HFFc6 (cell line): Measurements from ENCODE around the gene KIF14. TPM values are rescaled to one million over a fixed set of nuclear protein-coding genes. Genes with fewer than 3 reads are reported as not detected.
A peak's percentile ranks its signal among the peaks of the same experiment; 100 is the strongest.

Experiments
- DNase-seq: peaks from one replicate; pipeline ENCODE4 v3.0.0-alpha.2; 2018
- H3K27ac Mint-ChIP-seq: 2 replicates; pipeline ENCODE4 v1.8.0; 2020; ENCODE audit warnings: mild to moderate bottlenecking, mixed read lengths
- H3K27me3 Mint-ChIP-seq: 2 replicates; pipeline ENCODE4 v1.8.0; 2021; ENCODE audit warnings: mild to moderate bottlenecking, moderate library complexity, mixed read lengths; ENCODE audit not compliant: insufficient read depth
- H3K36me3 Mint-ChIP-seq: 2 replicates; pipeline ENCODE4 v1.8.0; 2021; ENCODE audit warnings: low read depth, mixed read lengths
- H3K4me1 Mint-ChIP-seq: 2 replicates; pipeline ENCODE4 v1.8.0; 2020; ENCODE audit warnings: low read depth, mixed read lengths
- H3K4me3 Mint-ChIP-seq: 2 replicates; pipeline ENCODE4 v1.8.0; 2020; ENCODE audit warnings: mild to moderate bottlenecking, moderate library complexity, mixed read lengths
- H3K9me3 Mint-ChIP-seq: 2 replicates; pipeline ENCODE4 v1.8.0; 2020; ENCODE audit warnings: mild to moderate bottlenecking, mixed read lengths
- total RNA-seq, 6 experiments: library from RNA; stranded (reverse); fragmentation: NEBNext Ultra II Directional; extraction: Animal tissue kit (Norgen Biotek cat#: 25700); gene quantifications; 2 replicates in 1 of 6; 3 replicates in 5 of 6; pipeline ENCODE4 v1.2.3, GENCODE V29; 2021
- TF ChIP-seq, protein P1 (sequence below): fragments of 200-600 bp; sonication (generic); IDR thresholded peaks from 2 replicates; pipeline ENCODE4 v1.5.0; 2021; ENCODE audit warnings: antibody characterized with exemption, mild to moderate bottlenecking

KIF14 gene
- total RNA-seq, 6 experiments from 2014 or later = 5.3 to 12.5 (median 11.4) TPM

DNA sequence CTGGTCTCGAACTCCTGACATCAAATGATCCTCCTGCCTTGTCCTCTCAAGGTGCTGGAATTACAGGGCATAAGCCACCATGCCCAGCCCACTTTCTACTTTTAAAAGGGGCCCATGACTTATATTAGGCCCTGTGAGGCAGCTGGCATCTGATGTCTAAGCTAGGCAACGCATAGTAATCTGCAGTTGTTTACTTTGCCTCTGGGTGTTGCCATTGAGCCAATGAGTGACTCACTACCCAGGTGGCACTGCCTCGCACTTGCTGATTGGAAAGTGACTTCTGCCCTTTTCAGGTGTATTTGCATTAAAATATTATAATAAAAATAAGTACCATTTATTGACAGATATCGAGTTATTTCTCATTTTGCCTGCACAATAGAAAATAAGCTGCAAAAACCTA is 84.9 kb downstream of the KIF14 start:
- Mint-ChIP-seq H3K4me1 (no peaks in the 10 kb centered on the region), H3K27me3 (peaks cover 5% of the 10 kb centered on the region), H3K27ac (no peak overlapping the region), H3K36me3 (peaks cover 4% of the 10 kb centered on the region; the same call in 1 of the 2 replicates), H3K4me3 (no peak overlapping the region), H3K9me3 (no peaks in the 10 kb centered on the region; the same call in 1 of the 2 replicates)
- TF ChIP-seq, protein P1, sequence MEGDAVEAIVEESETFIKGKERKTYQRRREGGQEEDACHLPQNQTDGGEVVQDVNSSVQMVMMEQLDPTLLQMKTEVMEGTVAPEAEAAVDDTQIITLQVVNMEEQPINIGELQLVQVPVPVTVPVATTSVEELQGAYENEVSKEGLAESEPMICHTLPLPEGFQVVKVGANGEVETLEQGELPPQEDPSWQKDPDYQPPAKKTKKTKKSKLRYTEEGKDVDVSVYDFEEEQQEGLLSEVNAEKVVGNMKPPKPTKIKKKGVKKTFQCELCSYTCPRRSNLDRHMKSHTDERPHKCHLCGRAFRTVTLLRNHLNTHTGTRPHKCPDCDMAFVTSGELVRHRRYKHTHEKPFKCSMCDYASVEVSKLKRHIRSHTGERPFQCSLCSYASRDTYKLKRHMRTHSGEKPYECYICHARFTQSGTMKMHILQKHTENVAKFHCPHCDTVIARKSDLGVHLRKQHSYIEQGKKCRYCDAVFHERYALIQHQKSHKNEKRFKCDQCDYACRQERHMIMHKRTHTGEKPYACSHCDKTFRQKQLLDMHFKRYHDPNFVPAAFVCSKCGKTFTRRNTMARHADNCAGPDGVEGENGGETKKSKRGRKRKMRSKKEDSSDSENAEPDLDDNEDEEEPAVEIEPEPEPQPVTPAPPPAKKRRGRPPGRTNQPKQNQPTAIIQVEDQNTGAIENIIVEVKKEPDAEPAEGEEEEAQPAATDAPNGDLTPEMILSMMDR = no peak
- DNase-seq = peak; percentile 48

GRCh38 chr1:200530623-200531261 is 89.8 kb downstream of the KIF14 start:
- peaks cover 4% of the 10 kb centered on the region; the same call in 1 of the 2 replicates for H3K36me3 Mint-ChIP-seq
- peaks cover 5% of the 10 kb centered on the region for H3K27me3 Mint-ChIP-seq
- H3K27ac Mint-ChIP-seq = no peak overlapping the region
- no peak overlapping the region for H3K4me3 Mint-ChIP-seq
- DNase-seq = no peak
- no peaks in the 10 kb centered on the region for H3K9me3 Mint-ChIP-seq
- peaks cover 9% of the 10 kb centered on the region; the same call in 1 of the 2 replicates for H3K4me1 Mint-ChIP-seq
- TF ChIP-seq, protein P1 = no peak

GRCh38 chr1:200528858-200529606 is 91.5 kb downstream of the KIF14 start:
- TF ChIP-seq, protein P1 = no peak
- Mint-ChIP-seq H3K27ac (no peak overlapping the region), H3K27me3 (peaks cover 5% of the 10 kb centered on the region)

DNA sequence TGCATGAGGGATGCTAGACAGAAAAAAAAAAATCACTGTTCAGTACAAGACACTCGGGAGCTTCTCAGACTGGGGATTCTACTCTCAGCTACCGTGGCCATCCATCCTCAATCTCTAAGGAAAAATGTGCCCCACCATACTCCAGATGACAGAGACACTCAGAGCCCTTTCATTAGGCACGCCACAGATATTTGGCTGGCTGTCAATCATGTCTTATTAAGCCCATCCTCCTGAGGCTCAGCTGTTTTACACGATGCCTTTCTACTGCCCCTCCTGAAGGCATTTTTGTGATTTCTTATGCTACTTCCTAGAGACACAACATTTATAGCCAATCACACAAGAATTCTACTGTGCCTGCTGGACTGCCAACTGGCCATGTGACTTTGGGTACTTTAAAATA is 92.9 kb downstream of the KIF14 start:
- peaks cover 9% of the 10 kb centered on the region; the same call in 1 of the 2 replicates for H3K4me1 Mint-ChIP-seq
- TF ChIP-seq, protein P1 = no peak
- H3K4me3 Mint-ChIP-seq = no peak overlapping the region
- no peaks in the 10 kb centered on the region; the same call in none of the 2 replicates for H3K27me3 Mint-ChIP-seq
- no peaks in the 10 kb centered on the region for H3K9me3 Mint-ChIP-seq
- peaks cover under 1% of the 10 kb centered on the region; the same call in 1 of the 2 replicates for H3K36me3 Mint-ChIP-seq
- no peak for DNase-seq
- no peak overlapping the region for H3K27ac Mint-ChIP-seq

More at GRCh38 chr1:200528858-200529606, 91.5 kb downstream of the KIF14 start:
- Mint-ChIP-seq H3K36me3 (peaks cover 4% of the 10 kb centered on the region; the same call in 1 of the 2 replicates), H3K4me3 (no peak overlapping the region), H3K4me1 (peaks cover 9% of the 10 kb centered on the region; the same call in 1 of the 2 replicates), H3K9me3 (no peaks in the 10 kb centered on the region)
- no peak for DNase-seq

DNA sequence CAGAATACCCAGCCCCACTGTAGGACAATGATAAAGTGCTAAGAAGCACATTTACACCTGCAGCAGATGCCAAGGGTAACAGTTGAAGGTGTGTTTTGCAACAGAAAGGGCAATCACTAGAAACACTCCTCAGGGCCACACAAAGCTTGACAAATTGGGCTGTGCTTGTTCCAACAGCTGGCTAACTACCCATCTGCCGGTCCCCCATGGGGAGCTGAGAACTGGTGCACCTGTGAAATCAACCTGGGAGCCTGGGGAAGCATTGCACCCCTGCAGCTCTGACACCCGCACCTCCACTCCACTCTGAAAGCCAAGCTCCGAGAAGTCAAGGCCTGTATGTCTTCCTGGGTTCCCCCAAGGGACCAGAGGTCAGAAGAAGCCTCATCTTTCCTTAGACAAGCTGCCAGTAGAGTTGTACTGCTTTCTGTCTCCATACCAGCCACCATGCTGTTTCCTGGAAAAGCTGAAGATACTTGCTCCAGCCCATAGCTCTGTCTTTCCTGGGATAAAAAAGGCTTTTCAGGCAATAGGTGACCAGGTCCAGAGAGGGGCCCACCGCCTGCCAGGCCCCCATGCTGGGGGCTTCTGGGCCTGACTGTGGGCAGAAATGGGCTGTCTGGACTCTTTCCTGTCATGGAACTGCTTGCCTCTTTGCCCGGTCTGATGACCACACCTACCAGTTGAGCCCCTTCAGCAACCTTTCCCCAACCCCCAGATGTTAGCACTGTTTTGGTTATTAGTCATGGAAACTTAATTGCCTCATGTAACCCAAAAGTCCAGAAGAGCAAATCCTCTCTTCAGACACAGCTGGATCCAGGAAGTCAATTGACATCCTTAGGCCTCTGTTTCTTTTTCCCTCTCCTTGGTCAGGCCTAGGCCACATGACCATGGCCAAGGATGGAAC is 93.6 kb downstream of the KIF14 start:
- no peaks in the 10 kb centered on the region; the same call in none of the 2 replicates for H3K27me3 Mint-ChIP-seq
- H3K4me3 Mint-ChIP-seq = no peak overlapping the region
- no peaks in the 10 kb centered on the region for H3K9me3 Mint-ChIP-seq
- H3K27ac Mint-ChIP-seq = no peak overlapping the region
- TF ChIP-seq, protein P1 = no peak
- H3K36me3 Mint-ChIP-seq = no peaks in the 10 kb centered on the region
- H3K4me1 Mint-ChIP-seq = peaks cover 9% of the 10 kb centered on the region; the same call in 1 of the 2 replicates
- no peak for DNase-seq
